GM23248 (cell line): Measurements from ENCODE around the gene ZNF260. TPM values are rescaled to one million over a fixed set of nuclear protein-coding genes. Genes with fewer than 3 reads are reported as not detected.

Source experiments
- DNase-seq: peaks from one replicate; pipeline ENCODE4 v3.0.0-alpha.2; 2015
- H2AFZ ChIP-seq: fragments of 200-600 bp; sonication (generic); 2 replicates; pipeline ENCODE4 v1.6.1; 2016; ENCODE audit warnings: antibody characterized with exemption
- H3F3A ChIP-seq: fragments of 200-600 bp; sonication (generic); 2 replicates; pipeline ENCODE4 v1.6.1; 2016; ENCODE audit warnings: mild to moderate bottlenecking, antibody characterized with exemption, mixed run types; ENCODE audit not compliant: insufficient read depth
- H3K27ac ChIP-seq: fragments of 200-600 bp; sonication (generic); 2 replicates; pipeline ENCODE4 v1.5.1; 2016; ENCODE audit warnings: mild to moderate bottlenecking
- H3K27me3 ChIP-seq: fragments of 200-600 bp; sonication (generic); replicated peaks from 2 replicates; pipeline ENCODE4 v1.6.1; 2016; ENCODE audit warnings: mild to moderate bottlenecking; ENCODE audit not compliant: insufficient read depth
- H3K36me3 ChIP-seq: fragments of 200-600 bp; sonication (generic); 2 replicates; pipeline ENCODE4 v1.6.1; 2016; ENCODE audit warnings: low read depth, mild to moderate bottlenecking
- H3K4me1 ChIP-seq: fragments of 200-600 bp; sonication (generic); 2 replicates; pipeline ENCODE4 v1.6.1; 2016; ENCODE audit warnings: mild to moderate bottlenecking; ENCODE audit not compliant: insufficient read depth
- H3K4me2 ChIP-seq: fragments of 200-600 bp; sonication (generic); one replicate; pipeline ENCODE4 v1.6.1; 2016; ENCODE audit warnings: mild to moderate bottlenecking; ENCODE audit not compliant: unreplicated experiment
- H3K4me3 ChIP-seq: fragments of 200-600 bp; sonication (generic); 2 replicates; pipeline ENCODE4 v1.5.1; 2016; ENCODE audit warnings: mild to moderate bottlenecking
- H3K79me2 ChIP-seq: fragments of 200-600 bp; sonication (generic); 2 replicates; pipeline ENCODE4 v1.6.1; 2016; ENCODE audit warnings: mild to moderate bottlenecking; ENCODE audit not compliant: insufficient read depth
- H3K9ac ChIP-seq: fragments of 200-600 bp; sonication (generic); 2 replicates; pipeline ENCODE4 v1.6.1; 2016; ENCODE audit warnings: mild to moderate bottlenecking
- H3K9me2 ChIP-seq: fragments of 200-600 bp; sonication (generic); 2 replicates; pipeline ENCODE4 v1.6.1; 2016; ENCODE audit warnings: mixed run types, mild to moderate bottlenecking, moderate library complexity; ENCODE audit not compliant: insufficient read depth
- H3K9me3 ChIP-seq: fragments of 200-600 bp; sonication (generic); one replicate; pipeline ENCODE4 v1.6.1; 2017; ENCODE audit warnings: low read depth
- H4K20me1 ChIP-seq: fragments of 200-600 bp; sonication (generic); 2 replicates; pipeline ENCODE4 v1.6.0; 2016; ENCODE audit not compliant: insufficient read depth
- EZH2 ChIP-seq: fragments of 200-600 bp; sonication (generic); IDR thresholded peaks from 2 replicates; pipeline ENCODE4 v1.6.1; 2018; ENCODE audit warnings: antibody characterized with exemption, mild to moderate bottlenecking; ENCODE audit not compliant: insufficient read depth, poor library complexity, severe bottlenecking
- EZH2phosphoT487 ChIP-seq: fragments of 200-600 bp; sonication (generic); IDR thresholded peaks from 2 replicates; pipeline ENCODE4 v1.6.1; 2018; ENCODE audit warnings: antibody characterized with exemption, moderate library complexity, mild to moderate bottlenecking, low read depth; ENCODE audit not compliant: insufficient read depth
- WGBS, 2 experiments: methylation state at CpG; one replicate each; pipeline ENCODE4 v1.1.6; 2015 to 2017; ENCODE audit warnings: low lambda C conversion rate in 2 of 2, low coverage in 1 of 2; ENCODE audit errors: missing lambda C conversion rate in 2 of 2; 5-methylcytosine and 5-hydroxymethylcytosine counted together
- in situ Hi-C: fragments of 300-500 bp; cut with MboI; formaldehyde crosslinking; loops from 2 replicates; pipeline ENCODE4 v1.15.0; 2020
- polyA plus RNA-seq: library from polyadenylated mRNA; unstranded; fragments of >200 nt; fragmentation: Nextera tagmentation; extraction: Ambion mirVana; gene quantifications from 2 replicates; pipeline ENCODE4 v1.2.1, GENCODE V29; 2016
- total RNA-seq: library from RNA; depleted of rRNA; stranded (reverse); fragments of >200 nt; shearing (Covaris generic); gene quantifications from 2 replicates; pipeline ENCODE4 v1.2.3, GENCODE V29; 2014; rRNA removed

The ZNF260 gene
- total and polyA plus RNA-seq, 2 experiments from 2014 or later = 12.9 to 13.6 TPM

GRCh38 chr19:36483653-36484052, 44.4 kb downstream of the ZNF260 start:
- Histone ChIP-seq H2AFZ (no peak overlapping the region), H3K27ac (no peak overlapping the region), H4K20me1 (no peaks in the 10 kb centered on the region), H3K4me2 (no peak overlapping the region), H3K4me1 (peaks cover 6% of the 10 kb centered on the region; the same call in 1 of the 2 replicates), H3K9me3 (no peaks in the 10 kb centered on the region), H3K27me3 (no peaks in the 10 kb centered on the region), H3K4me3 (no peak overlapping the region), H3F3A (no peaks in the 10 kb centered on the region), H3K9me2 (no peaks in the 10 kb centered on the region), H3K36me3 (no peaks in the 10 kb centered on the region), H3K79me2 (peaks cover 79% of the 10 kb centered on the region), H3K9ac (no peak overlapping the region)
- WGBS, 2 experiments = 96 to 99% methylated on average over 6 of the region's 6 CpGs
- DNase-seq = no peak
- in situ Hi-C loops = no loop called here
- TF ChIP-seq EZH2phosphoT487 (no peak), EZH2 (no peak)

GRCh38 chr19:36482876-36483275, 45.2 kb downstream of the ZNF260 start:
- H3K27ac ChIP-seq = no peak overlapping the region
- no peaks in the 10 kb centered on the region for H3K27me3 ChIP-seq
- no peaks in the 10 kb centered on the region for H3K36me3 ChIP-seq
- H3K9me3 ChIP-seq = no peaks in the 10 kb centered on the region
- no peaks in the 10 kb centered on the region for H3K9me2 ChIP-seq
- H3F3A ChIP-seq = no peaks in the 10 kb centered on the region
- WGBS, 2 experiments = 95 to 97% methylated on average over 2 of the region's 2 CpGs
- TF ChIP-seq EZH2phosphoT487 (no peak), EZH2 (no peak)
- H3K9ac ChIP-seq = no peak overlapping the region
- in situ Hi-C loops = no loop called here
- H3K4me1 ChIP-seq = no peaks in the 10 kb centered on the region
- H3K4me2 ChIP-seq = no peak overlapping the region
- H4K20me1 ChIP-seq = no peaks in the 10 kb centered on the region
- H3K79me2 ChIP-seq = peaks cover 71% of the 10 kb centered on the region
- DNase-seq = no peak
- H2AFZ ChIP-seq = no peak overlapping the region
- H3K4me3 ChIP-seq = no peak overlapping the region

Other genes starting within 250 kb of the ZNF260 start
- gene ZFP14, start 149.1 kb downstream of the ZNF260 start, total RNA-seq = 1.7 and 3.0 TPM in 2 replicates
- 1.2 and 1.5 TPM in 2 replicates for gene ZFP14, start 149.1 kb downstream of the ZNF260 start, polyA plus RNA-seq
- 9.4 and 10.9 TPM in 2 replicates for gene ZFP82, start 109.6 kb downstream of the ZNF260 start, total RNA-seq
- 9.7 and 9.9 TPM in 2 replicates for gene ZFP82, start 109.6 kb downstream of the ZNF260 start, polyA plus RNA-seq
- gene ZNF566, start 38.7 kb downstream of the ZNF260 start, total RNA-seq = 9.3 and 18.6 TPM in 2 replicates
- gene ZNF566, start 38.7 kb downstream of the ZNF260 start, polyA plus RNA-seq = 6.1 and 6.6 TPM in 2 replicates
- 8.5 and 15.0 TPM in 2 replicates for gene ZNF529, start 45.0 kb upstream of the ZNF260 start, total RNA-seq
- gene ZNF529, start 45.0 kb upstream of the ZNF260 start, polyA plus RNA-seq = 6.1 and 6.3 TPM in 2 replicates
- gene ZNF382, start 77.0 kb upstream of the ZNF260 start, total RNA-seq = 7.1 and 11.1 TPM in 2 replicates
- 4.8 and 5.3 TPM in 2 replicates for gene ZNF382, start 77.0 kb upstream of the ZNF260 start, polyA plus RNA-seq
- 5.6 and 19.9 TPM in 2 replicates for gene ZNF461, start 138.6 kb upstream of the ZNF260 start, total RNA-seq
- 4.5 and 4.7 TPM in 2 replicates for gene ZNF461, start 138.6 kb upstream of the ZNF260 start, polyA plus RNA-seq
- gene ZNF567, start 159.3 kb upstream of the ZNF260 start, total RNA-seq = 3.2 and 5.7 TPM in 2 replicates
- 5.2 and 6.1 TPM in 2 replicates for gene ZNF567, start 159.3 kb upstream of the ZNF260 start, polyA plus RNA-seq
- 1.2 and 1.5 TPM in 2 replicates for gene ZNF850, start 244.5 kb upstream of the ZNF260 start, total RNA-seq
- 0.29 and 0.75 TPM in 2 replicates for gene ZNF850, start 244.5 kb upstream of the ZNF260 start, polyA plus RNA-seq